ENCODE data around the gene KLHL3.

KLHL3 gene

GRCh38 chr5:137631453-137631852 is 104.4 kb downstream of the KLHL3 start:
- peaks cover 6% of the 10 kb centered on the region; the same call in 1 of the 2 replicates for H3K36me3 ChIP-seq (ENCODE audit: control insufficient read depth, insufficient read depth, low read length)

GRCh38 chr5:137630972-137631370 is 104.9 kb downstream of the KLHL3 start:
- Histone ChIP-seq H3K4me1 (ENCODE audit: control insufficient read depth, insufficient read depth, low read length) (peaks cover 11% of the 10 kb centered on the region), H3K27me3 (ENCODE audit: control insufficient read depth, insufficient read depth, low read length) (no peaks in the 10 kb centered on the region), H3K9me3 (ENCODE audit: control insufficient read depth, insufficient read depth, low read depth, low read length) (no peaks in the 10 kb centered on the region), H3K4me3 (ENCODE audit: low read depth, low read length) (no peak overlapping the region), H3K27ac (ENCODE audit: low read depth, low read length) (no peak overlapping the region), H3K9ac (ENCODE audit: low read length) (no peak overlapping the region), H3K36me3 (ENCODE audit: control insufficient read depth, insufficient read depth, low read length) (peaks cover 3% of the 10 kb centered on the region; the same call in 1 of the 2 replicates)

More at GRCh38 chr5:137631453-137631852, 104.4 kb downstream of the KLHL3 start:
- no peak overlapping the region for H3K27ac ChIP-seq (ENCODE audit: low read depth, low read length)
- no peaks in the 10 kb centered on the region for H3K9me3 ChIP-seq (ENCODE audit: control insufficient read depth, insufficient read depth, low read depth, low read length)
- H3K4me3 ChIP-seq (ENCODE audit: low read depth, low read length), result no peak overlapping the region
- no peak overlapping the region for H3K9ac ChIP-seq (ENCODE audit: low read length)
- H3K27me3 ChIP-seq (ENCODE audit: control insufficient read depth, insufficient read depth, low read length), result no peaks in the 10 kb centered on the region
- H3K4me1 ChIP-seq (ENCODE audit: control insufficient read depth, insufficient read depth, low read length), result peaks cover 11% of the 10 kb centered on the region

- no peak overlapping the region for H3K4me3 ChIP-seq (ENCODE audit: low read depth, low read length)
- H3K9me3 ChIP-seq (ENCODE audit: control insufficient read depth, insufficient read depth, low read depth, low read length), result no peaks in the 10 kb centered on the region
- H3K27ac ChIP-seq (ENCODE audit: low read depth, low read length), result no peak overlapping the region
- H3K4me1 ChIP-seq (ENCODE audit: control insufficient read depth, insufficient read depth, low read length), result peaks cover 11% of the 10 kb centered on the region
- H3K27me3 ChIP-seq (ENCODE audit: control insufficient read depth, insufficient read depth, low read length), result no peaks in the 10 kb centered on the region
- H3K36me3 ChIP-seq (ENCODE audit: control insufficient read depth, insufficient read depth, low read length), result peaks cover 5% of the 10 kb centered on the region
- no peak overlapping the region for H3K9ac ChIP-seq (ENCODE audit: low read length)
These were observed 105.5 kb downstream of the KLHL3 start for GRCh38 chr5:137630216-137630971.

GRCh38 chr5:137629646-137630045 is 106.2 kb downstream of the KLHL3 start:
- H3K9me3 ChIP-seq (ENCODE audit: control insufficient read depth, insufficient read depth, low read depth, low read length), result no peaks in the 10 kb centered on the region
- H3K27me3 ChIP-seq (ENCODE audit: control insufficient read depth, insufficient read depth, low read length), result no peaks in the 10 kb centered on the region
- H3K4me1 ChIP-seq (ENCODE audit: control insufficient read depth, insufficient read depth, low read length), result peaks cover 11% of the 10 kb centered on the region
- H3K27ac ChIP-seq (ENCODE audit: low read depth, low read length), result no peak overlapping the region
- no peak overlapping the region for H3K4me3 ChIP-seq (ENCODE audit: low read depth, low read length)
- H3K36me3 ChIP-seq (ENCODE audit: control insufficient read depth, insufficient read depth, low read length), result peaks cover 6% of the 10 kb centered on the region
- H3K9ac ChIP-seq (ENCODE audit: low read length), result no peak overlapping the region

- no peak overlapping the region for H3K9ac ChIP-seq (ENCODE audit: low read length)
- no peak overlapping the region for H3K4me3 ChIP-seq (ENCODE audit: low read depth, low read length)
- no peaks in the 10 kb centered on the region for H3K9me3 ChIP-seq (ENCODE audit: control insufficient read depth, insufficient read depth, low read depth, low read length)
- H3K4me1 ChIP-seq (ENCODE audit: control insufficient read depth, insufficient read depth, low read length), result peaks cover 11% of the 10 kb centered on the region
- peaks cover 6% of the 10 kb centered on the region for H3K36me3 ChIP-seq (ENCODE audit: control insufficient read depth, insufficient read depth, low read length)
- no peaks in the 10 kb centered on the region for H3K27me3 ChIP-seq (ENCODE audit: control insufficient read depth, insufficient read depth, low read length)
- no peak overlapping the region for H3K27ac ChIP-seq (ENCODE audit: low read depth, low read length)
These were observed 108.2 kb downstream of the KLHL3 start for GRCh38 chr5:137627706-137628105.

- peaks cover 11% of the 10 kb centered on the region for H3K4me1 ChIP-seq (ENCODE audit: control insufficient read depth, insufficient read depth, low read length)
- H3K27ac ChIP-seq (ENCODE audit: low read depth, low read length), result no peak overlapping the region
- H3K27me3 ChIP-seq (ENCODE audit: control insufficient read depth, insufficient read depth, low read length), result no peaks in the 10 kb centered on the region
- H3K36me3 ChIP-seq (ENCODE audit: control insufficient read depth, insufficient read depth, low read length), result peaks cover 8% of the 10 kb centered on the region
- no peaks in the 10 kb centered on the region for H3K9me3 ChIP-seq (ENCODE audit: control insufficient read depth, insufficient read depth, low read depth, low read length)
- H3K9ac ChIP-seq (ENCODE audit: low read length), result no peak overlapping the region
- no peak overlapping the region for H3K4me3 ChIP-seq (ENCODE audit: low read depth, low read length)
These were observed 108.6 kb downstream of the KLHL3 start for GRCh38 chr5:137627293-137627692.

- no peak overlapping the region for H3K27ac ChIP-seq (ENCODE audit: low read depth, low read length)
- H3K4me3 ChIP-seq (ENCODE audit: low read depth, low read length), result no peak overlapping the region
- no peaks in the 10 kb centered on the region for H3K27me3 ChIP-seq (ENCODE audit: control insufficient read depth, insufficient read depth, low read length)
These were observed 111.0 kb downstream of the KLHL3 start for GRCh38 chr5:137624786-137625349.

GRCh38 chr5:137622850-137623249 is 113.0 kb downstream of the KLHL3 start:
- Histone ChIP-seq H3K4me1 (ENCODE audit: control insufficient read depth, insufficient read depth, low read length) (no peaks in the 10 kb centered on the region), H3K36me3 (ENCODE audit: control insufficient read depth, insufficient read depth, low read length) (peaks cover 7% of the 10 kb centered on the region; the same call in 1 of the 2 replicates)

More at GRCh38 chr5:137624786-137625349, 111.0 kb downstream of the KLHL3 start:
- Histone ChIP-seq H3K36me3 (ENCODE audit: control insufficient read depth, insufficient read depth, low read length) (peaks cover 11% of the 10 kb centered on the region), H3K4me1 (ENCODE audit: control insufficient read depth, insufficient read depth, low read length) (peaks cover 3% of the 10 kb centered on the region), H3K9me3 (ENCODE audit: control insufficient read depth, insufficient read depth, low read depth, low read length) (no peaks in the 10 kb centered on the region), H3K9ac (ENCODE audit: low read length) (no peak overlapping the region)

GRCh38 chr5:137621861-137622823 is 113.7 kb downstream of the KLHL3 start:
- Histone ChIP-seq H3K9ac (ENCODE audit: low read length) (no peak overlapping the region), H3K27ac (ENCODE audit: low read depth, low read length) (no peak overlapping the region), H3K4me1 (ENCODE audit: control insufficient read depth, insufficient read depth, low read length) (no peaks in the 10 kb centered on the region), H3K27me3 (ENCODE audit: control insufficient read depth, insufficient read depth, low read length) (no peaks in the 10 kb centered on the region), H3K36me3 (ENCODE audit: control insufficient read depth, insufficient read depth, low read length) (peaks cover 7% of the 10 kb centered on the region; the same call in 1 of the 2 replicates), H3K4me3 (ENCODE audit: low read depth, low read length) (no peak overlapping the region), H3K9me3 (ENCODE audit: control insufficient read depth, insufficient read depth, low read depth, low read length) (no peaks in the 10 kb centered on the region)

More at GRCh38 chr5:137622850-137623249, 113.0 kb downstream of the KLHL3 start:
- H3K9ac ChIP-seq (ENCODE audit: low read length), result no peak overlapping the region
- no peak overlapping the region for H3K4me3 ChIP-seq (ENCODE audit: low read depth, low read length)
- H3K27me3 ChIP-seq (ENCODE audit: control insufficient read depth, insufficient read depth, low read length), result no peaks in the 10 kb centered on the region
- H3K27ac ChIP-seq (ENCODE audit: low read depth, low read length), result no peak overlapping the region
- H3K9me3 ChIP-seq (ENCODE audit: control insufficient read depth, insufficient read depth, low read depth, low read length), result no peaks in the 10 kb centered on the region

- Histone ChIP-seq H3K9me3 (ENCODE audit: control insufficient read depth, insufficient read depth, low read depth, low read length) (no peaks in the 10 kb centered on the region), H3K36me3 (ENCODE audit: control insufficient read depth, insufficient read depth, low read length) (peaks cover 7% of the 10 kb centered on the region; the same call in 1 of the 2 replicates), H3K27me3 (ENCODE audit: control insufficient read depth, insufficient read depth, low read length) (no peaks in the 10 kb centered on the region), H3K27ac (ENCODE audit: low read depth, low read length) (no peak overlapping the region), H3K4me3 (ENCODE audit: low read depth, low read length) (no peak overlapping the region), H3K9ac (ENCODE audit: low read length) (no peak overlapping the region), H3K4me1 (ENCODE audit: control insufficient read depth, insufficient read depth, low read length) (no peaks in the 10 kb centered on the region)
These were observed 114.6 kb downstream of the KLHL3 start for GRCh38 chr5:137621306-137621705.

Measured in HUES6 (cell line).